ENCODE data around the gene ATG7. TPM values are rescaled to one million over a fixed set of nuclear protein-coding genes. Genes with fewer than 3 reads are reported as not detected.

The ATG7 gene
- polyA plus RNA-seq, 1 donor (not counting 4 experiments of a cell fraction or from before 2014, with no cell fraction given): 27.9 TPM

- H4K20me1 ChIP-seq (ENCODE audit: control insufficient read depth, extremely low read depth, insufficient read depth, low read length): no peaks in the 10 kb centered on the region
- FAIRE-seq (peak; percentile 9), DNase-seq (ENCODE audit: low read depth, low spot score) (no peak)
- peaks cover 6% of the 10 kb centered on the region for H3K4me1 ChIP-seq (ENCODE audit: control insufficient read depth, extremely low read depth, insufficient read depth, low read length)
- no peak overlapping the region for H3K27ac ChIP-seq (ENCODE audit: control insufficient read depth, insufficient read depth, low read length)
- H3K4me2 ChIP-seq (ENCODE audit: control insufficient read depth, extremely low read depth, insufficient read depth, low read depth, low read length): no peak overlapping the region
- H3K9me3 ChIP-seq (ENCODE audit: control insufficient read depth, low read depth, low read length): no peaks in the 10 kb centered on the region
- no peak overlapping the region for H2AFZ ChIP-seq (ENCODE audit: control insufficient read depth, low read length)
- TF ChIP-seq CTCF (optimal IDR thresholded peaks at IDR 0.05 in 1 of 3, IDR thresholded peaks at IDR 0.05 in 1 of 3, conservative IDR thresholded peaks at IDR 0.05 in 1 of 3; ENCODE audit: extremely low read depth in 1 of 3, insufficient read depth in 2 of 3, low read length in 3 of 3): no peak
- TF ChIP-seq EZH2 (IDR thresholded peaks at IDR 0.05; ENCODE audit: low read length): no peak
- H3K79me2 ChIP-seq (ENCODE audit: control insufficient read depth, insufficient read depth, low read length): no peaks in the 10 kb centered on the region
- H3K4me3 ChIP-seq (ENCODE audit: control insufficient read depth in 2 of 3, extremely low read depth in 1 of 3, insufficient read depth in 2 of 3, low read depth in 1 of 3, low read length in 3 of 3): no peak overlapping the region
- H3K36me3 ChIP-seq (ENCODE audit: control insufficient read depth in 2 of 2, extremely low read depth in 1 of 2, insufficient read depth in 2 of 2, low read length in 2 of 2): peaks cover 0 to 5% of the 10 kb centered on the region in 2 experiments
- no peak overlapping the region for H3K9ac ChIP-seq (ENCODE audit: control insufficient read depth, extremely low read depth, insufficient read depth, low read length)
- no peaks in the 10 kb centered on the region for H3K9me1 ChIP-seq (ENCODE audit: control insufficient read depth, extremely low read depth, insufficient read depth, low read length)
- H3K27me3 ChIP-seq (ENCODE audit: control insufficient read depth, extremely low read depth, insufficient read depth, low read length): no peaks in the 10 kb centered on the region
- dilution Hi-C loops (cut with MboI; ENCODE audit: extremely low pct_ligation_motif_present, low sequenced_read_pairs): no loop called here
Measured at GRCh38 chr3:11452885-11453847, 181.0 kb downstream of the ATG7 start.

- Histone ChIP-seq H3K79me2 (ENCODE audit: control insufficient read depth, insufficient read depth, low read length) (no peaks in the 10 kb centered on the region), H3K27me3 (ENCODE audit: control insufficient read depth, extremely low read depth, insufficient read depth, low read length) (no peaks in the 10 kb centered on the region), H2AFZ (ENCODE audit: control insufficient read depth, low read length) (no peak overlapping the region), H3K4me3 (ENCODE audit: control insufficient read depth in 2 of 3, extremely low read depth in 1 of 3, insufficient read depth in 2 of 3, low read depth in 1 of 3, low read length in 3 of 3) (no peak overlapping the region), H3K9me1 (ENCODE audit: control insufficient read depth, extremely low read depth, insufficient read depth, low read length) (no peaks in the 10 kb centered on the region), H3K4me2 (ENCODE audit: control insufficient read depth, extremely low read depth, insufficient read depth, low read depth, low read length) (no peak overlapping the region), H3K36me3 (ENCODE audit: control insufficient read depth in 2 of 2, extremely low read depth in 1 of 2, insufficient read depth in 2 of 2, low read length in 2 of 2) (peaks cover 0 to 5% of the 10 kb centered on the region in 2 experiments), H3K27ac (ENCODE audit: control insufficient read depth, insufficient read depth, low read length) (no peak overlapping the region), H3K9me3 (ENCODE audit: control insufficient read depth, low read depth, low read length) (no peaks in the 10 kb centered on the region), H3K4me1 (ENCODE audit: control insufficient read depth, extremely low read depth, insufficient read depth, low read length) (peaks cover 6% of the 10 kb centered on the region), H4K20me1 (ENCODE audit: control insufficient read depth, extremely low read depth, insufficient read depth, low read length) (no peaks in the 10 kb centered on the region), H3K9ac (ENCODE audit: control insufficient read depth, extremely low read depth, insufficient read depth, low read length) (no peak overlapping the region)
- no peak for FAIRE-seq
- no peak for DNase-seq (ENCODE audit: low read depth, low spot score)
- dilution Hi-C loops (cut with MboI; ENCODE audit: extremely low pct_ligation_motif_present, low sequenced_read_pairs): no loop called here
- no peak for TF ChIP-seq EZH2 (IDR thresholded peaks at IDR 0.05; ENCODE audit: low read length)
- TF ChIP-seq CTCF (optimal IDR thresholded peaks at IDR 0.05 in 1 of 3, IDR thresholded peaks at IDR 0.05 in 1 of 3, conservative IDR thresholded peaks at IDR 0.05 in 1 of 3; ENCODE audit: extremely low read depth in 1 of 3, insufficient read depth in 2 of 3, low read length in 3 of 3): no peak
Measured at GRCh38 chr3:11455956-11456355, 183.8 kb downstream of the ATG7 start.

All from keratinocyte (primary cell).